CD4-positive, alpha-beta T cell treated with Interleukin-10 for 1 hour (primary cell): ENCODE results near the gene APOB.

Source experiments
- DNase-seq: peaks from one replicate; pipeline ENCODE4 v3.0.0-alpha.2; 2020

The APOB gene

GRCh38 chr2:21043744-21044532 is at the start of gene APOB:
Gene APOB, minus strand, starts transcription at chr2:21044073. Its CDS starts 128 bp downstream, at chr2:21043945.
- DNase-seq = no peak

- no peak for DNase-seq
These were observed 48.5 kb upstream of the APOB start for GRCh38 chr2:21092308-21092869.

GRCh38 chr2:21084401-21084800 is 40.5 kb upstream of the APOB start:
- no peak for DNase-seq

- DNase-seq = no peak
These were observed 39.6 kb upstream of the APOB start for GRCh38 chr2:21083482-21083881.

- DNase-seq = no peak
These were observed 34.4 kb upstream of the APOB start for GRCh38 chr2:21078296-21078695.

GRCh38 chr2:21072477-21073242 is 28.8 kb upstream of the APOB start:
- DNase-seq = no peak

- DNase-seq = no peak
These were observed 26.7 kb upstream of the APOB start for GRCh38 chr2:21070341-21071257.

GRCh38 chr2:21069746-21070340 is 26.0 kb upstream of the APOB start:
- no peak for DNase-seq

GRCh38 chr2:21067859-21068537 is 24.1 kb upstream of the APOB start:
- no peak for DNase-seq

- DNase-seq = no peak
These were observed 23.3 kb upstream of the APOB start for GRCh38 chr2:21067125-21067524.

GRCh38 chr2:21059885-21060610 is 16.2 kb upstream of the APOB start:
- DNase-seq = no peak

- no peak for DNase-seq
These were observed 13.2 kb upstream of the APOB start for GRCh38 chr2:21057097-21057496.

GRCh38 chr2:21055879-21056790 is 12.3 kb upstream of the APOB start:
- DNase-seq = no peak

GRCh38 chr2:21055451-21055850 is 11.6 kb upstream of the APOB start:
- no peak for DNase-seq

GRCh38 chr2:21054011-21054410 is 10.1 kb upstream of the APOB start:
- no peak for DNase-seq

- no peak for DNase-seq
These were observed 8.2 kb upstream of the APOB start for GRCh38 chr2:21052044-21052443.

- DNase-seq = no peak
These were observed 6.3 kb upstream of the APOB start for GRCh38 chr2:21050164-21050563.

GRCh38 chr2:21047141-21048009 is 3.5 kb upstream of the APOB start:
- DNase-seq = no peak

GRCh38 chr2:21046506-21046905 is 2.6 kb upstream of the APOB start:
- no peak for DNase-seq
